GM18502 (cell line): ENCODE data around the gene AGL.
"Not testable (repeated sequence)": the region's sequence is repeated elsewhere in the genome, so short reads cannot be mapped to it uniquely, and the experiment has no call there.

Experiments
- ATAC-seq: cut with Tn5 transposase; IDR thresholded peaks from one replicate; pipeline ENCODE4 v1.9.1; 2021; ENCODE audit warnings: mild to moderate bottlenecking; ENCODE audit not compliant: unreplicated experiment, poor library complexity

The AGL gene

GRCh38 chr1:99849744-99850458 is at the start of gene AGL:
Gene AGL (plus strand): TSS chr1:99850361. CDS start chr1:99851043, 682 bp downstream.
- ATAC-seq, result peak; percentile 99

- no peak for ATAC-seq
Observed at GRCh38 chr1:99801584-99801983, 48.6 kb upstream of the AGL start.

- no peak for ATAC-seq
Observed at GRCh38 chr1:99806882-99807281, 43.3 kb upstream of the AGL start.

- peak; percentile 96 for ATAC-seq
Observed at GRCh38 chr1:99808391-99809115, 41.6 kb upstream of the AGL start.

GRCh38 chr1:99811075-99811474 is 39.1 kb upstream of the AGL start:
- ATAC-seq, result no peak

GRCh38 chr1:99811747-99812146 is 38.4 kb upstream of the AGL start:
- no peak for ATAC-seq

GRCh38 chr1:99814373-99814900 is 35.7 kb upstream of the AGL start:
- ATAC-seq, result no peak

- ATAC-seq, result no peak
Observed at GRCh38 chr1:99816656-99817055, 33.5 kb upstream of the AGL start.

- no peak for ATAC-seq
Observed at GRCh38 chr1:99818063-99818699, 32.0 kb upstream of the AGL start.

- ATAC-seq, result peak; percentile 97
Observed at GRCh38 chr1:99820546-99820945, 29.6 kb upstream of the AGL start.

- no peak for ATAC-seq
Observed at GRCh38 chr1:99825098-99825497, 25.1 kb upstream of the AGL start.

- no peak for ATAC-seq
Observed at GRCh38 chr1:99825702-99826101, 24.5 kb upstream of the AGL start.

- no peak for ATAC-seq
Observed at GRCh38 chr1:99827970-99828369, 22.2 kb upstream of the AGL start.

- ATAC-seq, result no peak
Observed at GRCh38 chr1:99829269-99829668, 20.9 kb upstream of the AGL start.

GRCh38 chr1:99833911-99834310 is 16.2 kb upstream of the AGL start:
- not testable (repeated sequence) for ATAC-seq

- ATAC-seq, result not testable (repeated sequence)
Observed at GRCh38 chr1:99836171-99837103, 13.7 kb upstream of the AGL start.

GRCh38 chr1:99840353-99840752 is 9.8 kb upstream of the AGL start:
- ATAC-seq, result not testable (repeated sequence)

- ATAC-seq, result no peak
Observed at GRCh38 chr1:99843760-99844159, 6.4 kb upstream of the AGL start.

- ATAC-seq, result not testable (repeated sequence)
Observed at GRCh38 chr1:99845201-99845600, 5.0 kb upstream of the AGL start.

- peak; percentile 6 for ATAC-seq
Observed at GRCh38 chr1:99849413-99849743, 783 bp upstream of the AGL start.
